ENCODE measurements around the gene FAM222A.

DNA sequence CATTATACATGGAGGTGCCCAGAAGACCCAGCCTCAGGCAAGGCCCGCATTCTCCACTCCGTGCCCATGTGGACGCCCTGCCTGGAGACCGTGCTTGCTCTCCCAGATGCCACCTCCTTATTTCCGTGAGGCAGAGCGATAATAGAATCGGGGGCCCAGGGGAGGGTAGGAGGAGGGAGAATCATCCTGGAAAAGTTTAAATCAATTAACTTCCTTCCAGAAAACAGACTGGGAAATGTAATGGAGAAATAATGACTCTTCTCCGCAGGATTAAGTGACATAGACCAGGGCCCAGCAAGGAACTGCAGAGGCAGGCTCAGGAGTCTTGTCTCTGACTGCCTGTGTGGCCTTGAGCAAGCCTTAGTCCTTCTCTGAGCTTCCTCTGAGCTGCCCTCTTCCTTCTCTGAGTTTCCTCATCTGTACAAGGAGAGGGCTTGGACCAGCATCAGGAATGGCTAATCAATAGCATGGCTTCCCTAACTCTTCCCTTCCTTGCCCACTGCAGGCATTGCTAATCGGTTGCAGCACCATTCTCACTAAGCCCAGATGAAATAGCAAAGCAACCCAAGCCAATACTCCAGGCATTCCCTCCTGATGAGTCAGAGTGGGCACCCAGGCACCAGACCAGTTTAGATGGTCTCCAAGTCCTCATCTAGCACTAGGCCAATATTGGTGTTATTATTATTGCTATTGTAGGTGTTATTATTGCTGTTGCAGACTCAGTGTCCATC, 11.3 kb upstream of the FAM222A start:
- TF ChIP-seq POLR2A (IDR thresholded peaks at IDR 0.05): no peak
- TF ChIP-seq, protein P1, sequence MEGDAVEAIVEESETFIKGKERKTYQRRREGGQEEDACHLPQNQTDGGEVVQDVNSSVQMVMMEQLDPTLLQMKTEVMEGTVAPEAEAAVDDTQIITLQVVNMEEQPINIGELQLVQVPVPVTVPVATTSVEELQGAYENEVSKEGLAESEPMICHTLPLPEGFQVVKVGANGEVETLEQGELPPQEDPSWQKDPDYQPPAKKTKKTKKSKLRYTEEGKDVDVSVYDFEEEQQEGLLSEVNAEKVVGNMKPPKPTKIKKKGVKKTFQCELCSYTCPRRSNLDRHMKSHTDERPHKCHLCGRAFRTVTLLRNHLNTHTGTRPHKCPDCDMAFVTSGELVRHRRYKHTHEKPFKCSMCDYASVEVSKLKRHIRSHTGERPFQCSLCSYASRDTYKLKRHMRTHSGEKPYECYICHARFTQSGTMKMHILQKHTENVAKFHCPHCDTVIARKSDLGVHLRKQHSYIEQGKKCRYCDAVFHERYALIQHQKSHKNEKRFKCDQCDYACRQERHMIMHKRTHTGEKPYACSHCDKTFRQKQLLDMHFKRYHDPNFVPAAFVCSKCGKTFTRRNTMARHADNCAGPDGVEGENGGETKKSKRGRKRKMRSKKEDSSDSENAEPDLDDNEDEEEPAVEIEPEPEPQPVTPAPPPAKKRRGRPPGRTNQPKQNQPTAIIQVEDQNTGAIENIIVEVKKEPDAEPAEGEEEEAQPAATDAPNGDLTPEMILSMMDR (IDR thresholded peaks at IDR 0.05): no peak

All from uterus (tissue), 2 donors.